ENCODE data around the gene ZNRF3. TPM values are rescaled to one million over a fixed set of nuclear protein-coding genes. Genes with fewer than 3 reads are reported as not detected.
A peak's percentile ranks its signal among the peaks of the same experiment; 100 is the strongest.
"Not testable (repeated sequence)": the region's sequence is repeated elsewhere in the genome, so short reads cannot be mapped to it uniquely, and the experiment has no call there.

ZNRF3 gene
- 30.5 TPM for polyA plus RNA-seq (ENCODE audit: insufficient read length)
- long read RNA-seq, donor 1, partial matches to known transcripts: 25 of 25 reads
- long read RNA-seq, donor 1, other reads (novel, unspliced or antisense): 0 of 25 reads
- long read RNA-seq, donor 2, full-length matches to known transcripts: 4 of 28 reads
- long read RNA-seq, donor 2, partial matches to known transcripts: 24 of 28 reads
- long read RNA-seq, donor 2, other reads (novel, unspliced or antisense): 0 of 28 reads
- long read RNA-seq, donor 3, full-length matches to known transcripts: 1 of 22 reads
- long read RNA-seq, donor 3, partial matches to known transcripts: 21 of 22 reads
- long read RNA-seq, donor 3, other reads (novel, unspliced or antisense): 0 of 22 reads
- long read RNA-seq, donor 4: 0 reads
- long read RNA-seq, donor 5, full-length matches to known transcripts: 3 of 3 reads
- long read RNA-seq, donor 5, partial matches to known transcripts: 0 of 3 reads
- long read RNA-seq, donor 5, other reads (novel, unspliced or antisense): 0 of 3 reads
- long read RNA-seq, donor 6, full-length matches to known transcripts: 6 of 42 reads
- long read RNA-seq, donor 6, partial matches to known transcripts: 36 of 42 reads
- long read RNA-seq, donor 6, other reads (novel, unspliced or antisense): 0 of 42 reads
- long read RNA-seq, donor 7, full-length matches to known transcripts: 1 of 17 reads
- long read RNA-seq, donor 7, partial matches to known transcripts: 16 of 17 reads
- long read RNA-seq, donor 7, other reads (novel, unspliced or antisense): 0 of 17 reads
- long read RNA-seq, donor 8: 0 reads

GRCh38 chr22:28882878-28883656 is at the start of gene ZNRF3:
Gene ZNRF3 (plus strand): TSS chr22:28883572. CDS start chr22:28883767, 195 bp downstream.
- DNase-seq: peak; percentile 89

- no peak for DNase-seq
These were observed 47.7 kb upstream of the ZNRF3 start for GRCh38 chr22:28835630-28836189.

GRCh38 chr22:28837640-28838039 is 45.7 kb upstream of the ZNRF3 start:
- DNase-seq: no peak

GRCh38 chr22:28838971-28839370 is 44.4 kb upstream of the ZNRF3 start:
- DNase-seq: no peak

GRCh38 chr22:28841111-28841510 is 42.3 kb upstream of the ZNRF3 start:
- DNase-seq: no peak

- no peak for DNase-seq
These were observed 39.7 kb upstream of the ZNRF3 start for GRCh38 chr22:28843633-28844032.

GRCh38 chr22:28844277-28844676 is 39.1 kb upstream of the ZNRF3 start:
- not testable (repeated sequence) for DNase-seq

- no peak for DNase-seq
These were observed 36.4 kb upstream of the ZNRF3 start for GRCh38 chr22:28846994-28847393.

GRCh38 chr22:28855355-28856094 is 27.8 kb upstream of the ZNRF3 start:
- DNase-seq: peak; percentile 80

GRCh38 chr22:28856095-28856455 is 27.3 kb upstream of the ZNRF3 start:
- DNase-seq: no peak

GRCh38 chr22:28857288-28857687 is 26.1 kb upstream of the ZNRF3 start:
- no peak for DNase-seq

- no peak for DNase-seq
These were observed 18.3 kb upstream of the ZNRF3 start for GRCh38 chr22:28864878-28865596.

- DNase-seq: no peak
These were observed 16.2 kb upstream of the ZNRF3 start for GRCh38 chr22:28867191-28867590.

GRCh38 chr22:28868389-28868788 is 15.0 kb upstream of the ZNRF3 start:
- not testable (repeated sequence) for DNase-seq

GRCh38 chr22:28869736-28870135 is 13.6 kb upstream of the ZNRF3 start:
- DNase-seq: no peak

GRCh38 chr22:28873183-28873963 is 10.0 kb upstream of the ZNRF3 start:
- DNase-seq: no peak

- DNase-seq: no peak
These were observed 9.3 kb upstream of the ZNRF3 start for GRCh38 chr22:28874061-28874460.

- DNase-seq: no peak
These were observed 8.5 kb upstream of the ZNRF3 start for GRCh38 chr22:28874811-28875320.

- no peak for DNase-seq
These were observed 861 bp upstream of the ZNRF3 start for GRCh38 chr22:28882545-28882877.

GRCh38 chr22:28883657-28883916 is 215 bp downstream of the ZNRF3 start:
- DNase-seq: no peak

Data from left kidney (tissue), 8 donors.